Uterus (tissue), 2 donors: ENCODE measurements around the gene EIF3L.

Source experiments
- POLR2A ChIP-seq, 2 donors: fragments of 450-650 bp; IDR thresholded peaks; one replicate each; pipeline ENCODE4 v1.6.1; 2016; ENCODE audit warnings: antibody characterized with exemption in 2 of 2, mild to moderate bottlenecking in 1 of 2, moderate library complexity in 1 of 2
- TF ChIP-seq, protein P1 (sequence below), 4 experiments: fragments of 200-600 bp in 2 of 4; fragments of 450-650 bp in 2 of 4; sonication (generic) in 2 of 4; IDR thresholded peaks; one replicate each; pipeline ENCODE4 v1.5.1; 2016 to 2019; ENCODE audit warnings: antibody characterized with exemption in 4 of 4, mild to moderate bottlenecking in 2 of 4, moderate library complexity in 1 of 4

DNA sequence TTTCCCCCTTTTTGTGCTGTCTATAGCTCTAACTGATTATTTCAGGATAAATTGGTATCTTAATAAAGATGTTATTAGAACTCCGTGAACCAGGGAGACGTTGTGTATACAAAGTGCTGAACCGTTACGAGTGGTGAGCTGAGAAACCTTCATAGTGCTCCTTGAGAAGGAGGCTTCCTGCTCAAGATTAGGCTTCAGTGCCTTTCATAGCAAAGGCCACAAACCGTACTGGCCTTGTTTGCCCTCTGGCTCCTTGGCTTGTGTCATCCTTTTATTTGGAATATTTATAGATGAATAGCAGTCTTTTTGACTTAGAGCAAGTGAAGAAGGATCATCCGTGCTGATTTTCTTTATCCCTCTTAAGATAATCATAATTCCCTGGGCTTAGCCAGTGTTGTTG lies 16.3 kb downstream of the EIF3L start:
- TF ChIP-seq, protein P1, sequence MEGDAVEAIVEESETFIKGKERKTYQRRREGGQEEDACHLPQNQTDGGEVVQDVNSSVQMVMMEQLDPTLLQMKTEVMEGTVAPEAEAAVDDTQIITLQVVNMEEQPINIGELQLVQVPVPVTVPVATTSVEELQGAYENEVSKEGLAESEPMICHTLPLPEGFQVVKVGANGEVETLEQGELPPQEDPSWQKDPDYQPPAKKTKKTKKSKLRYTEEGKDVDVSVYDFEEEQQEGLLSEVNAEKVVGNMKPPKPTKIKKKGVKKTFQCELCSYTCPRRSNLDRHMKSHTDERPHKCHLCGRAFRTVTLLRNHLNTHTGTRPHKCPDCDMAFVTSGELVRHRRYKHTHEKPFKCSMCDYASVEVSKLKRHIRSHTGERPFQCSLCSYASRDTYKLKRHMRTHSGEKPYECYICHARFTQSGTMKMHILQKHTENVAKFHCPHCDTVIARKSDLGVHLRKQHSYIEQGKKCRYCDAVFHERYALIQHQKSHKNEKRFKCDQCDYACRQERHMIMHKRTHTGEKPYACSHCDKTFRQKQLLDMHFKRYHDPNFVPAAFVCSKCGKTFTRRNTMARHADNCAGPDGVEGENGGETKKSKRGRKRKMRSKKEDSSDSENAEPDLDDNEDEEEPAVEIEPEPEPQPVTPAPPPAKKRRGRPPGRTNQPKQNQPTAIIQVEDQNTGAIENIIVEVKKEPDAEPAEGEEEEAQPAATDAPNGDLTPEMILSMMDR (IDR thresholded peaks at IDR 0.05), result no peak
- no peak for TF ChIP-seq POLR2A (IDR thresholded peaks at IDR 0.05)
